Panc1 (cell line): ENCODE results near the gene PPP1R16B. TPM values are rescaled to one million over a fixed set of nuclear protein-coding genes. Genes with fewer than 3 reads are reported as not detected.

Experiments used
- ATAC-seq: fragments of 200-7000 bp; cut with Tn5 transposase; 2 replicates; pipeline ENCODE4 v1.9.1; 2020; ENCODE audit warnings: mild to moderate bottlenecking, moderate library complexity
- BruUV-seq: library from RNA; stranded (reverse); fragments of 400-500 nt; replicated peaks from 2 replicates; lab custom pipeline; 2021; lab: Mats Ljungman, UMichigan
- CTCF ChIA-PET: fragments of 300-600 bp; sonication (Branson Sonifier 250); formaldehyde crosslinking; loops from one replicate; lab custom pipeline; 2022; ENCODE audit warnings: antibody characterized with exemption; lab: Charles Lee
- POLR2A ChIA-PET: fragments of 300-600 bp; sonication (Branson Sonifier 250); formaldehyde crosslinking; loops from one replicate; lab custom pipeline; 2022; ENCODE audit warnings: antibody characterized with exemption; lab: Charles Lee
- DNase-seq: peaks from one replicate; pipeline ENCODE4 v3.0.0-alpha.2; 2010; ENCODE audit warnings: low read depth, low spot score
- H3K27ac ChIP-seq: 2 replicates; pipeline ENCODE4 v1.5.1; 2011; ENCODE audit warnings: mild to moderate bottlenecking, low read length, inconsistent platforms
- H3K27me3 ChIP-seq: fragments of 200-500 bp; sonication (Bioruptor generic); 2 replicates; pipeline ENCODE4 v1.6.0; 2014; ENCODE audit warnings: low read length, inconsistent platforms; ENCODE audit not compliant: control insufficient read depth, insufficient read depth
- H3K36me3 ChIP-seq: fragments of 200-500 bp; sonication (Bioruptor generic); 2 replicates; pipeline ENCODE4 v1.5.1; 2014; ENCODE audit warnings: inconsistent platforms, mild to moderate bottlenecking, low read length, moderate library complexity; ENCODE audit not compliant: control insufficient read depth, insufficient read depth
- H3K4me1 ChIP-seq: 2 replicates; pipeline ENCODE4 v1.5.1; 2011; ENCODE audit warnings: inconsistent platforms, mild to moderate bottlenecking, low read length, moderate library complexity; ENCODE audit not compliant: control insufficient read depth, insufficient read depth
- H3K4me3 ChIP-seq, 2 experiments: 2 replicates each; pipeline ENCODE4 v1.5.1; 2011 to 2012; ENCODE audit warnings: low read depth in 2 of 2, low read length in 2 of 2, mild to moderate bottlenecking in 2 of 2, inconsistent platforms in 1 of 2, moderate library complexity in 1 of 2
- H3K9me3 ChIP-seq: fragments of 200-500 bp; sonication (Bioruptor generic); 2 replicates; pipeline ENCODE4 v1.5.1; 2014; ENCODE audit warnings: low read depth, mild to moderate bottlenecking, inconsistent platforms, low read length, moderate library complexity; ENCODE audit not compliant: control insufficient read depth, insufficient read depth
- POLR2AphosphoS5 ChIP-seq: IDR thresholded peaks from 2 replicates; pipeline ENCODE4 v1.6.1; 2012; ENCODE audit warnings: mild to moderate bottlenecking, low read depth, low read length, moderate library complexity
- REST ChIP-seq, 2 experiments: IDR thresholded peaks; 2 replicates each; pipeline ENCODE4 v1.6.1; 2011 to 2012; ENCODE audit warnings: low read depth in 2 of 2, control low read depth in 1 of 2, low read length in 1 of 2, mild to moderate bottlenecking in 1 of 2, moderate library complexity in 1 of 2; ENCODE audit not compliant: insufficient read depth in 1 of 2
- SIN3A ChIP-seq: IDR thresholded peaks from 2 replicates; pipeline ENCODE4 v1.6.1; 2012; ENCODE audit warnings: low read depth, mild to moderate bottlenecking, low read length, moderate library complexity, borderline replicate concordance; ENCODE audit not compliant: insufficient read depth
- TCF7L2 ChIP-seq: IDR thresholded peaks from 2 replicates; pipeline ENCODE4 v1.6.1; 2011; ENCODE audit warnings: mild to moderate bottlenecking, low read depth, low read length, inconsistent platforms
- in situ Hi-C: cut with HindIII; loops from 2 replicates; pipeline ENCODE4 v1.10.0; 2016; ENCODE audit warnings: low sequenced_read_pairs, low pct_unique_long_range_greater_than_20kb
- intact Hi-C: fragments of 100-400 bp; cut with micrococcal nuclease; formaldehyde crosslinking; loops from one replicate; pipeline ENCODE4 v1.10.0; 2022; ENCODE audit not compliant: unreplicated experiment
- total RNA-seq: library from RNA; stranded (reverse); gene quantifications from one replicate; pipeline ENCODE4 v1.2.1, GENCODE V29; 2021; ENCODE audit not compliant: unreplicated experiment
- TF ChIP-seq, protein P1 (sequence below): fragments of 450-650 bp; IDR thresholded peaks from 2 replicates; pipeline ENCODE4 v1.5.1; 2017; ENCODE audit warnings: mild to moderate bottlenecking

PPP1R16B gene
- total RNA-seq, 1 experiment from 2014 or later: 0.92 TPM

DNA sequence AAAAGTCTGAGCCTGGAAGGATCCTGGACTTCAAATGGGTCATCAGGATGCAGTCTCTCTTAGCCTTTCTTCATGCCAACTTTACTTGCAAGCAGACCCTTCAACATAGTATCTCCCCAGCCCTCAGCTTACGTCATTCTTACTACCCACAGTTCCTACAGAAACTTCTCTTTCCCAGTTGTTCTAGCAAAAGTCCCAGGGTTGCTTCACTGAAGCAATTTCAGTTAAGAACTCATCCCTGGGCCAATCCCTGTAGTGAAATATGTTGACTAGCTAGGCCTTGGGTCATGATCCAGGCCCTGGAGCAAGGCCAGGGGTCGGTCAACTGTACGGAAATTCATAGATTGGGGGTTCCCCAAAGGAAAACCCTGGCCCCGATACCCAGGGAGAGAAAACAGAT is 112.2 kb downstream of the PPP1R16B start:
- intact Hi-C loops: no loop called here
- 0 out of 2 replicates have a peak, but pooled peaks cover 2% of the 10 kb centered on the region for H3K27me3 ChIP-seq
- H3K36me3 ChIP-seq: no peaks in the 10 kb centered on the region
- no peak for ATAC-seq
- in situ Hi-C loops: no loop called here
- BruUV-seq: no TSS peak
- H3K9me3 ChIP-seq: no peaks in the 10 kb centered on the region
- no peak for DNase-seq
- TF ChIP-seq, protein P1, sequence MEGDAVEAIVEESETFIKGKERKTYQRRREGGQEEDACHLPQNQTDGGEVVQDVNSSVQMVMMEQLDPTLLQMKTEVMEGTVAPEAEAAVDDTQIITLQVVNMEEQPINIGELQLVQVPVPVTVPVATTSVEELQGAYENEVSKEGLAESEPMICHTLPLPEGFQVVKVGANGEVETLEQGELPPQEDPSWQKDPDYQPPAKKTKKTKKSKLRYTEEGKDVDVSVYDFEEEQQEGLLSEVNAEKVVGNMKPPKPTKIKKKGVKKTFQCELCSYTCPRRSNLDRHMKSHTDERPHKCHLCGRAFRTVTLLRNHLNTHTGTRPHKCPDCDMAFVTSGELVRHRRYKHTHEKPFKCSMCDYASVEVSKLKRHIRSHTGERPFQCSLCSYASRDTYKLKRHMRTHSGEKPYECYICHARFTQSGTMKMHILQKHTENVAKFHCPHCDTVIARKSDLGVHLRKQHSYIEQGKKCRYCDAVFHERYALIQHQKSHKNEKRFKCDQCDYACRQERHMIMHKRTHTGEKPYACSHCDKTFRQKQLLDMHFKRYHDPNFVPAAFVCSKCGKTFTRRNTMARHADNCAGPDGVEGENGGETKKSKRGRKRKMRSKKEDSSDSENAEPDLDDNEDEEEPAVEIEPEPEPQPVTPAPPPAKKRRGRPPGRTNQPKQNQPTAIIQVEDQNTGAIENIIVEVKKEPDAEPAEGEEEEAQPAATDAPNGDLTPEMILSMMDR: no peak
- no peak for TF ChIP-seq SIN3A
- TF ChIP-seq POLR2AphosphoS5: no peak
- no peak for TF ChIP-seq REST (IDR thresholded peaks at IDR 0.05; ENCODE audit: insufficient read depth in 1 of 2, low read depth in 2 of 2, low read length in 1 of 2)
- TF ChIP-seq TCF7L2: no peak
- H3K4me3 ChIP-seq: no peak overlapping the region
- ChIA-PET CTCF (interaction anchor here (0.8 kb wide), 1 partner anchor 9 kb away, joined by 5 read pairs; the partner anchor contains the start of gene FAM83D), POLR2A (no interaction called here)
- no peaks in the 10 kb centered on the region for H3K4me1 ChIP-seq
- H3K27ac ChIP-seq: no peak overlapping the region

GRCh38 chr20:38918172-38918571 is 112.7 kb downstream of the PPP1R16B start:
- no peaks in the 10 kb centered on the region for H3K36me3 ChIP-seq
- intact Hi-C loops: no loop called here
- DNase-seq (no peak), ATAC-seq (no peak)
- no peak overlapping the region for H3K27ac ChIP-seq
- H3K4me1 ChIP-seq: no peaks in the 10 kb centered on the region
- TF ChIP-seq SIN3A: no peak
- TF ChIP-seq, protein P1: no peak
- no peaks in the 10 kb centered on the region for H3K9me3 ChIP-seq
- CTCF ChIA-PET: no interaction called here
- 0 out of 2 replicates have a peak, but pooled peaks cover 2% of the 10 kb centered on the region for H3K27me3 ChIP-seq
- POLR2A ChIA-PET: no interaction called here
- BruUV-seq: no TSS peak
- H3K4me3 ChIP-seq: no peak overlapping the region
- in situ Hi-C loops: no loop called here
